Hepatocyte (in vitro differentiated cells): ENCODE measurements around the gene RABGAP1. TPM values are rescaled to one million over a fixed set of nuclear protein-coding genes. Genes with fewer than 3 reads are reported as not detected.

Experiments
- DNase-seq: peaks from one replicate; pipeline ENCODE4 v3.0.0-alpha.2; 2016; ENCODE audit warnings: low spot score
- H2AFZ ChIP-seq: fragments of 200-600 bp; sonication (generic); 2 replicates; pipeline ENCODE4 v1.6.0; 2016; ENCODE audit warnings: antibody characterized with exemption, mild to moderate bottlenecking
- H3K27ac ChIP-seq: fragments of 200-600 bp; sonication (generic); 2 replicates; pipeline ENCODE4 v1.5.1; 2016; ENCODE audit warnings: mild to moderate bottlenecking
- H3K27me3 ChIP-seq: fragments of 200-600 bp; sonication (generic); 2 replicates; pipeline ENCODE4 v1.6.1; 2016
- H3K36me3 ChIP-seq: fragments of 200-600 bp; sonication (generic); replicated peaks from 2 replicates; pipeline ENCODE4 v1.5.1; 2016; ENCODE audit warnings: low read depth; ENCODE audit not compliant: insufficient read depth
- H3K4me1 ChIP-seq: fragments of 200-600 bp; sonication (generic); 2 replicates; pipeline ENCODE4 v1.5.1; 2016; ENCODE audit warnings: mild to moderate bottlenecking, moderate library complexity; ENCODE audit not compliant: insufficient read depth
- H3K4me2 ChIP-seq: fragments of 200-600 bp; sonication (generic); 2 replicates; pipeline ENCODE4 v1.6.0; 2016
- H3K4me3 ChIP-seq: fragments of 200-600 bp; sonication (generic); 2 replicates; pipeline ENCODE4 v1.5.1; 2016; ENCODE audit warnings: mild to moderate bottlenecking
- H3K79me2 ChIP-seq: fragments of 200-600 bp; sonication (generic); 2 replicates; pipeline ENCODE4 v1.6.0; 2017; ENCODE audit warnings: mild to moderate bottlenecking
- H3K9me2 ChIP-seq: fragments of 200-600 bp; sonication (generic); replicated peaks from 2 replicates; pipeline ENCODE4 v1.6.0; 2017; ENCODE audit warnings: mild to moderate bottlenecking; ENCODE audit not compliant: insufficient read depth
- H3K9me3 ChIP-seq: fragments of 200-600 bp; sonication (generic); 2 replicates; pipeline ENCODE4 v1.5.1; 2016; ENCODE audit warnings: low read depth, mild to moderate bottlenecking
- H4K20me1 ChIP-seq: fragments of 200-600 bp; sonication (generic); 2 replicates; pipeline ENCODE4 v1.6.0; 2016; ENCODE audit warnings: mild to moderate bottlenecking; ENCODE audit not compliant: insufficient read depth, poor library complexity, severe bottlenecking
- EZH2 ChIP-seq: fragments of 200-600 bp; sonication (generic); IDR thresholded peaks from 2 replicates; pipeline ENCODE4 v1.6.1; 2016; ENCODE audit warnings: antibody characterized with exemption, mild to moderate bottlenecking, borderline replicate concordance
- EZH2phosphoT487 ChIP-seq: fragments of 200-600 bp; sonication (generic); IDR thresholded peaks from one replicate; pipeline ENCODE4 v1.6.1; 2018; ENCODE audit warnings: antibody characterized with exemption, mild to moderate bottlenecking, low read depth, moderate library complexity; ENCODE audit not compliant: unreplicated experiment, severe bottlenecking
- WGBS: methylation state at CpG from one replicate; pipeline ENCODE4 v1.1.6; 2016; ENCODE audit warnings: low lambda C conversion rate; ENCODE audit errors: missing lambda C conversion rate; 5-methylcytosine and 5-hydroxymethylcytosine counted together
- polyA plus RNA-seq: library from polyadenylated mRNA; unstranded; fragments of >200 nt; fragmentation: Nextera tagmentation; extraction: Ambion mirVana; gene quantifications from 2 replicates; pipeline ENCODE4 v1.2.1, GENCODE V29; 2016
- total RNA-seq: library from RNA; depleted of rRNA; stranded (reverse); fragments of >200 nt; gene quantifications from 2 replicates; pipeline ENCODE4 v1.2.3, GENCODE V29; 2014
- TF ChIP-seq, protein P1 (sequence below): fragments of 200-600 bp; sonication (generic); IDR thresholded peaks from 2 replicates; pipeline ENCODE4 v1.5.1; 2016; ENCODE audit warnings: antibody characterized with exemption, mild to moderate bottlenecking; ENCODE audit not compliant: poor library complexity

RABGAP1 gene
- total and polyA plus RNA-seq, 2 experiments from 2014 or later = 26.8 to 58.4 TPM

DNA sequence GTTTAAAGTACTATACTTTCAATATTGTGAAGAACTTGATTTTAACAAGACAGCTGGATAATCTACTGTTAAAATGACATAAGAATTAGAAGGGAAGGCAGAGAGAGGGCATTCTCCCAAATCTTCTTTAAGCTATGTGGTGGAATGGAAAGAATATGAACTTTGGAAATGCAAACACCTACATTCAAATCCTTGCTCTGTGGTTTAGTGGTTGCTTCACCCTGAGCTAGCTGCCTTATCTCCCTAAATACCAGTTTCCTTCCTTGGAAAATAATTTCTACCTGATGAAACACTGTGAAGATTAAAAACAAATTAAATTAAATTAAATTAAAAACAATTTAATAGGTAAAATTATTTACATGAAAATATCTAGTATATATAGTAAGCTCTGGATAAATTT lies 191.2 kb downstream of the RABGAP1 start:
- Histone ChIP-seq H3K27me3 (no peaks in the 10 kb centered on the region), H3K36me3 (no peaks in the 10 kb centered on the region)
- no peak for TF ChIP-seq EZH2phosphoT487
- TF ChIP-seq, protein P1, sequence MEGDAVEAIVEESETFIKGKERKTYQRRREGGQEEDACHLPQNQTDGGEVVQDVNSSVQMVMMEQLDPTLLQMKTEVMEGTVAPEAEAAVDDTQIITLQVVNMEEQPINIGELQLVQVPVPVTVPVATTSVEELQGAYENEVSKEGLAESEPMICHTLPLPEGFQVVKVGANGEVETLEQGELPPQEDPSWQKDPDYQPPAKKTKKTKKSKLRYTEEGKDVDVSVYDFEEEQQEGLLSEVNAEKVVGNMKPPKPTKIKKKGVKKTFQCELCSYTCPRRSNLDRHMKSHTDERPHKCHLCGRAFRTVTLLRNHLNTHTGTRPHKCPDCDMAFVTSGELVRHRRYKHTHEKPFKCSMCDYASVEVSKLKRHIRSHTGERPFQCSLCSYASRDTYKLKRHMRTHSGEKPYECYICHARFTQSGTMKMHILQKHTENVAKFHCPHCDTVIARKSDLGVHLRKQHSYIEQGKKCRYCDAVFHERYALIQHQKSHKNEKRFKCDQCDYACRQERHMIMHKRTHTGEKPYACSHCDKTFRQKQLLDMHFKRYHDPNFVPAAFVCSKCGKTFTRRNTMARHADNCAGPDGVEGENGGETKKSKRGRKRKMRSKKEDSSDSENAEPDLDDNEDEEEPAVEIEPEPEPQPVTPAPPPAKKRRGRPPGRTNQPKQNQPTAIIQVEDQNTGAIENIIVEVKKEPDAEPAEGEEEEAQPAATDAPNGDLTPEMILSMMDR = no peak
- TF ChIP-seq EZH2 = no peak

GRCh38 chr9:123132696-123133095 lies 191.9 kb downstream of the RABGAP1 start:
- Histone ChIP-seq H2AFZ (no peak overlapping the region), H3K27me3 (no peaks in the 10 kb centered on the region), H3K4me1 (no peaks in the 10 kb centered on the region), H3K9me3 (no peaks in the 10 kb centered on the region), H3K79me2 (no peaks in the 10 kb centered on the region), H3K27ac (no peak overlapping the region), H3K4me2 (no peak overlapping the region), H4K20me1 (no peaks in the 10 kb centered on the region), H3K9me2 (no peaks in the 10 kb centered on the region), H3K4me3 (no peak overlapping the region), H3K36me3 (no peaks in the 10 kb centered on the region)
- WGBS = 95% methylated on average over 6 of the region's 6 CpGs
- no peak for TF ChIP-seq EZH2
- no peak for DNase-seq

More for the DNA sequence above, 191.2 kb downstream of the RABGAP1 start:
- Histone ChIP-seq H2AFZ (no peak overlapping the region), H3K79me2 (no peaks in the 10 kb centered on the region), H3K4me2 (no peak overlapping the region), H3K9me2 (no peaks in the 10 kb centered on the region), H3K4me1 (no peaks in the 10 kb centered on the region), H3K9me3 (no peaks in the 10 kb centered on the region), H3K27ac (no peak overlapping the region), H3K4me3 (no peak overlapping the region), H4K20me1 (no peaks in the 10 kb centered on the region)
- no peak for DNase-seq

- Histone ChIP-seq H3K36me3 (no peaks in the 10 kb centered on the region), H3K4me3 (no peak overlapping the region), H3K4me2 (no peak overlapping the region), H3K27me3 (no peaks in the 10 kb centered on the region), H4K20me1 (no peaks in the 10 kb centered on the region), H3K79me2 (no peaks in the 10 kb centered on the region), H2AFZ (no peak overlapping the region), H3K27ac (no peak overlapping the region), H3K9me3 (no peaks in the 10 kb centered on the region), H3K9me2 (no peaks in the 10 kb centered on the region), H3K4me1 (no peaks in the 10 kb centered on the region)
- WGBS = 95% methylated on average over 5 of the region's 5 CpGs
- TF ChIP-seq EZH2 (no peak), EZH2phosphoT487 (no peak)
- TF ChIP-seq, protein P1 = no peak
- no peak for DNase-seq
Observed at GRCh38 chr9:123135430-123135829, 194.6 kb downstream of the RABGAP1 start.

DNA sequence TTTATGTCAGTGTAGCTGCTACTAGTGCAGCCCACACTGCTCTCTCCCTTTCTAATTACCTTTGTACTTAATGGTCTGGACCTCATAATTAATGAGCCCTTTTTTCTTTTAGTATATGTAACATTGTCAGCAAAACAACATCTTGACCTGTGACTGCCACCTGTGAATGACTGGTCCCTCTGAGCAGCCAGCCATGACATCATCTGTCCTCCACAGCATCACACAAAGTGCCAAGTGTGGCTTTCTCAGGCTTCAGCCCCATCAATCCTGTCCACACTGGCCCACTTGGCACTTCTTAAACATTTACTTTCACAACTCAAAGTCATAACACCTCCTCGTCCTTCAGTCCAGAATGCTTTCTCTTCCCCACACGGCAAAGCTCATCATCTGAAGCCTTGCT lies 197.3 kb downstream of the RABGAP1 start:
- TF ChIP-seq EZH2phosphoT487 (no peak), EZH2 (no peak)
- TF ChIP-seq, protein P1 = no peak
- Histone ChIP-seq H3K9me3 (no peaks in the 10 kb centered on the region), H3K4me2 (no peak overlapping the region), H3K79me2 (no peaks in the 10 kb centered on the region), H4K20me1 (no peaks in the 10 kb centered on the region), H3K27me3 (no peaks in the 10 kb centered on the region), H3K9me2 (no peaks in the 10 kb centered on the region), H3K4me3 (no peak overlapping the region), H3K4me1 (no peaks in the 10 kb centered on the region), H3K36me3 (no peaks in the 10 kb centered on the region), H2AFZ (no peak overlapping the region), H3K27ac (no peak overlapping the region)
- 92% methylated on average over 2 of the region's 2 CpGs for WGBS
- no peak for DNase-seq
